ENCODE measurements around the gene HNRNPUL1. TPM values are rescaled to one million over a fixed set of nuclear protein-coding genes. Genes with fewer than 3 reads are reported as not detected.

The HNRNPUL1 gene
- total RNA-seq, 1 experiment from 2014 or later: 315 TPM

GRCh38 chr19:41299755-41300089 is 35.5 kb downstream of the HNRNPUL1 start:
- Histone ChIP-seq H4K5ac (ENCODE audit: insufficient read length, low read depth, low read length) (no peak overlapping the region), H2BK15ac (ENCODE audit: low read depth, low read length) (no peak overlapping the region), H3K79me2 (ENCODE audit: insufficient read depth, low read length) (no peaks in the 10 kb centered on the region), H2BK12ac (ENCODE audit: insufficient read length, low read depth, low read length) (no peak overlapping the region), H3K27ac (ENCODE audit: insufficient read length, low read depth, low read length) (no peak overlapping the region), H3K79me1 (ENCODE audit: insufficient read depth, low read depth, low read length, poor library complexity, severe bottlenecking) (no peaks in the 10 kb centered on the region), H3K18ac (ENCODE audit: insufficient read length, low read depth, low read length) (no peak overlapping the region), H3T11ph (ENCODE audit: low read length) (no peak overlapping the region), H4K8ac (replicated peaks; ENCODE audit: insufficient read length, low read depth, low read length) (no peak overlapping the region), H4K91ac (ENCODE audit: insufficient read length, low read depth, low read length) (no peak overlapping the region), H3K14ac (ENCODE audit: insufficient read depth, low read length) (no peak overlapping the region), H2AFZ (ENCODE audit: low read length) (no peak overlapping the region), H2AK5ac (ENCODE audit: insufficient read length, low read length) (no peak overlapping the region), H2BK120ac (ENCODE audit: low read depth, low read length, poor library complexity, severe bottlenecking) (no peak overlapping the region), H3K23ac (ENCODE audit: insufficient read length, low read depth, low read length) (no peak overlapping the region), H3K23me2 (ENCODE audit: insufficient read length, low read depth, low read length, poor library complexity, severe bottlenecking) (no peaks in the 10 kb centered on the region), H2BK20ac (ENCODE audit: low read depth, low read length, poor library complexity, severe bottlenecking) (no peak overlapping the region), H3K27me3 (ENCODE audit: insufficient read depth, low read length) (no peaks in the 10 kb centered on the region; the same call in 1 of the 2 replicates), H3K9me3 (ENCODE audit: control insufficient read depth, low read depth, low read length) (no peaks in the 10 kb centered on the region), H3K56ac (ENCODE audit: insufficient read length, low read depth, low read length) (no peak overlapping the region), H3K4me2 (ENCODE audit: insufficient read depth, insufficient read length, low read length) (no peak overlapping the region), H4K20me1 (ENCODE audit: control insufficient read depth, insufficient read depth, insufficient read length) (no peaks in the 10 kb centered on the region), H3K4ac (ENCODE audit: low read depth, low read length) (no peak overlapping the region), H3K9ac (ENCODE audit: extremely low read depth, insufficient read length, low read length) (no peak overlapping the region), H2BK5ac (ENCODE audit: insufficient read length, low read length) (no peak overlapping the region), H3K4me1 (ENCODE audit: insufficient read depth, low read length) (no peaks in the 10 kb centered on the region)
- no peak for TF ChIP-seq CTCF (conservative IDR thresholded peaks at IDR 0.05)
- H3K27me3 Mint-ChIP-seq (ENCODE audit: low read depth): no peaks in the 10 kb centered on the region
- H3K27ac Mint-ChIP-seq: peak overlapping the region; percentile 11 to 54 (median 49); a peak in 3 of 7 replicates
- H3K4me3 Mint-ChIP-seq: no peak overlapping the region
- H3K36me3 Mint-ChIP-seq (ENCODE audit: insufficient read depth in 1 of 3, low read depth in 3 of 3): peaks cover 69 to 100% (median 97%) of the 10 kb centered on the region in 3 experiments
- no peaks in the 10 kb centered on the region for H3K9me3 Mint-ChIP-seq
- no CpG with 5 or more reads among the region's 4 CpGs for WGBS (ENCODE audit: extremely low coverage, insufficient read length, low lambda C conversion rate)
- DNase-seq: no peak
- H3K4me1 Mint-ChIP-seq: no peaks in the 10 kb centered on the region

Measured in H9 (cell line).